ENCODE measurements around the gene CHCHD6. TPM values are rescaled to one million over a fixed set of nuclear protein-coding genes. Genes with fewer than 3 reads are reported as not detected.

Gene CHCHD6
- total RNA-seq, 1 experiment from 2014 or later: 45.9 TPM

DNA sequence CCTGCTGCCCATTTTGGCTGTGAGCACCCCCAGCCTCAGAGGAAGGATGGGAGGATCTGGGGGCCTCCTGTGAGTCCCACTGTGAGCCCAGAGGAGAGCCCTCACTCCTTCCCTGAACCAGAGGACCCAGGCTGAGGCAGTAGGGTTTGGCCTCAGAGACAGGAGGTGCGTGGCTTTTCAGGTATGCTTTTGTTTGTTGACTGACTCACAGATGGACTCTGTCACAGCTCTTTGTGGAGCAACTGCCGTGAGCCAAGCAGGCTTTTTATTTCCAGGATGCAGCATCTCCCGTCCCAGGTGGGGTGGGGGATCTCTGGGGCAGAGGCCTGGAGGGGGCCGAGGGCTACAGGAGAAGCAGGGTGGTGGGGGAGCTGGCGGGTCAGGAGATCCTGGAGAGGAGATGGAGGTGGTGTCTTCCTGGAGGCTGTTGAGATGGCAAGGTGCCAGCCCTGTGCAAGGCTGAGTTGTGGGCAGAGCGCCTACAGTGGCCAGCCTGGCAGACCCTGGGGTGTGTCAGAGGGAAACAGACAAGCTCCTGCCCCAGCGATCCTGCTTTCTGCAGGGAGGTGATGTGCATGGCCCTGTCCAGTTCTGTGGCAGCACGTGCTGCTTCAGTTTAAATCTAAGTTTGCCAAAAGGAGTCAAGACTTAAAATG is 302.9 kb downstream of the CHCHD6 start:
- TF ChIP-seq, protein P1, sequence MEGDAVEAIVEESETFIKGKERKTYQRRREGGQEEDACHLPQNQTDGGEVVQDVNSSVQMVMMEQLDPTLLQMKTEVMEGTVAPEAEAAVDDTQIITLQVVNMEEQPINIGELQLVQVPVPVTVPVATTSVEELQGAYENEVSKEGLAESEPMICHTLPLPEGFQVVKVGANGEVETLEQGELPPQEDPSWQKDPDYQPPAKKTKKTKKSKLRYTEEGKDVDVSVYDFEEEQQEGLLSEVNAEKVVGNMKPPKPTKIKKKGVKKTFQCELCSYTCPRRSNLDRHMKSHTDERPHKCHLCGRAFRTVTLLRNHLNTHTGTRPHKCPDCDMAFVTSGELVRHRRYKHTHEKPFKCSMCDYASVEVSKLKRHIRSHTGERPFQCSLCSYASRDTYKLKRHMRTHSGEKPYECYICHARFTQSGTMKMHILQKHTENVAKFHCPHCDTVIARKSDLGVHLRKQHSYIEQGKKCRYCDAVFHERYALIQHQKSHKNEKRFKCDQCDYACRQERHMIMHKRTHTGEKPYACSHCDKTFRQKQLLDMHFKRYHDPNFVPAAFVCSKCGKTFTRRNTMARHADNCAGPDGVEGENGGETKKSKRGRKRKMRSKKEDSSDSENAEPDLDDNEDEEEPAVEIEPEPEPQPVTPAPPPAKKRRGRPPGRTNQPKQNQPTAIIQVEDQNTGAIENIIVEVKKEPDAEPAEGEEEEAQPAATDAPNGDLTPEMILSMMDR (IDR thresholded peaks at IDR 0.05; ENCODE audit: unreplicated experiment): no peak
- Mint-ChIP-seq H3K36me3 (ENCODE audit: insufficient read depth, unreplicated experiment) (peaks cover 39% of the 10 kb centered on the region), H3K4me3 (ENCODE audit: low read depth, unreplicated experiment) (peak overlapping the region; percentile 3), H3K9me3 (ENCODE audit: low read depth, unreplicated experiment) (no peaks in the 10 kb centered on the region), H3K4me1 (ENCODE audit: low read depth, unreplicated experiment) (peaks cover 8% of the 10 kb centered on the region), H3K27ac (ENCODE audit: unreplicated experiment) (no peak overlapping the region), H3K27me3 (ENCODE audit: unreplicated experiment) (no peaks in the 10 kb centered on the region)
- CTCF ChIA-PET: interaction anchor here (0.6 kb wide), 1 partner anchor 107 kb away, joined by 5 read pairs; no protein-coding TSS in a partner anchor
- peak; percentile 56 for DNase-seq
- no TSS peak for BruUV-seq (replicated peaks)
- intact Hi-C loops (cut with micrococcal nuclease; ENCODE audit: unreplicated experiment): loop anchor here (1.0 kb wide), 1 partner anchor 255 kb away; no protein-coding TSS in a partner anchor

GRCh38 chr3:127008236-127008635 is 304.2 kb downstream of the CHCHD6 start:
- BruUV-seq (replicated peaks): no TSS peak
- TF ChIP-seq, protein P1 (IDR thresholded peaks at IDR 0.05; ENCODE audit: unreplicated experiment): no peak
- Mint-ChIP-seq H3K27me3 (ENCODE audit: unreplicated experiment) (no peaks in the 10 kb centered on the region), H3K36me3 (ENCODE audit: insufficient read depth, unreplicated experiment) (peaks cover 38% of the 10 kb centered on the region), H3K4me3 (ENCODE audit: low read depth, unreplicated experiment) (no peak overlapping the region), H3K27ac (ENCODE audit: unreplicated experiment) (no peak overlapping the region), H3K9me3 (ENCODE audit: low read depth, unreplicated experiment) (no peaks in the 10 kb centered on the region), H3K4me1 (ENCODE audit: low read depth, unreplicated experiment) (no peaks in the 10 kb centered on the region)
- CTCF ChIA-PET: no interaction called here
- intact Hi-C loops (cut with micrococcal nuclease; ENCODE audit: unreplicated experiment): no loop called here
- no peak for DNase-seq

DNA sequence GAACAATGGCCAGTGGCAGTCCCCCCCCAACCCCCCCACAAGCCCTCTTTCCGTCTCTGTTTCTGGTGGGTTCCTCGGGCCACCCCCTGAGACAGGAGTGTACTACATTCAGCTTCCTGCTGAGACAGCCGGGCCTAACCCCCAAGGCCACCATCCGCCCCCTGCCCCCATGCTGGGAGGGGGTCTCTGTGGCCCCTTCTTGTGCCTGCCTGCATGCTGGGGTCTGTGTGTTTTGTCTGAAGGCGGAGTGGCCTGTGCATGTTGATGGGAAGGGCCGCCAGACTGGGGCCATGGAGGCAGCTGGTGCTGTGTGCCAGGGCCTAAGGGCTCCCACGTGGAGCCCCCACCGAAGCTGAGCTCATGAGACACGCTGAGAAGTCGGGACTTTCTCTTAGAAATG is 305.5 kb downstream of the CHCHD6 start:
- TF ChIP-seq, protein P1 (IDR thresholded peaks at IDR 0.05; ENCODE audit: unreplicated experiment): no peak
- no peaks in the 10 kb centered on the region for H3K9me3 Mint-ChIP-seq (ENCODE audit: low read depth, unreplicated experiment)
- no peak overlapping the region for H3K27ac Mint-ChIP-seq (ENCODE audit: unreplicated experiment)
- intact Hi-C loops (cut with micrococcal nuclease; ENCODE audit: unreplicated experiment): no loop called here
- no peak for DNase-seq
- peaks cover 35% of the 10 kb centered on the region for H3K36me3 Mint-ChIP-seq (ENCODE audit: insufficient read depth, unreplicated experiment)
- CTCF ChIA-PET: no interaction called here
- H3K27me3 Mint-ChIP-seq (ENCODE audit: unreplicated experiment): no peaks in the 10 kb centered on the region
- no peaks in the 10 kb centered on the region for H3K4me1 Mint-ChIP-seq (ENCODE audit: low read depth, unreplicated experiment)
- BruUV-seq (replicated peaks): no TSS peak
- H3K4me3 Mint-ChIP-seq (ENCODE audit: low read depth, unreplicated experiment): no peak overlapping the region

Other genes starting within 250 kb of the CHCHD6 start
- gene ZXDC, start 228.3 kb upstream of the CHCHD6 start, total RNA-seq (2022): 62.3 and 63.8 TPM in 2 replicates
- not detected in 2 replicates for gene UROC1, start 186.5 kb upstream of the CHCHD6 start, total RNA-seq (2022)
- gene CHST13, start 180.1 kb upstream of the CHCHD6 start, total RNA-seq (2022): 1.1 and 1.3 TPM in 2 replicates
- gene C3orf22, start 145.3 kb upstream of the CHCHD6 start, total RNA-seq (2022): not detected in 2 replicates
- gene TXNRD3, start 49.1 kb upstream of the CHCHD6 start, total RNA-seq (2022): 15.7 and 17.0 TPM in 2 replicates